Daoy (cell line): ENCODE results near the gene BCO2. TPM values are rescaled to one million over a fixed set of nuclear protein-coding genes. Genes with fewer than 3 reads are reported as not detected.
A peak's percentile ranks its signal among the peaks of the same experiment; 100 is the strongest.
"Not testable (repeated sequence)": the region's sequence is repeated elsewhere in the genome, so short reads cannot be mapped to it uniquely, and the experiment has no call there.

Source experiments
- DNase-seq: peaks from one replicate; pipeline ENCODE4 v3.0.0-alpha.2; 2015; ENCODE audit warnings: low read depth
- total RNA-seq: library from RNA; depleted of rRNA; stranded (reverse); fragments of >200 nt; shearing (Covaris generic); gene quantifications from 2 replicates; pipeline ENCODE4 v1.2.3, GENCODE V29; 2014

The BCO2 gene
- total RNA-seq, 1 experiment from 2014 or later = 0.11 TPM

- no peak for DNase-seq
These were observed 8.8 kb upstream of the BCO2 start for GRCh38 chr11:112166562-112166961.

DNA sequence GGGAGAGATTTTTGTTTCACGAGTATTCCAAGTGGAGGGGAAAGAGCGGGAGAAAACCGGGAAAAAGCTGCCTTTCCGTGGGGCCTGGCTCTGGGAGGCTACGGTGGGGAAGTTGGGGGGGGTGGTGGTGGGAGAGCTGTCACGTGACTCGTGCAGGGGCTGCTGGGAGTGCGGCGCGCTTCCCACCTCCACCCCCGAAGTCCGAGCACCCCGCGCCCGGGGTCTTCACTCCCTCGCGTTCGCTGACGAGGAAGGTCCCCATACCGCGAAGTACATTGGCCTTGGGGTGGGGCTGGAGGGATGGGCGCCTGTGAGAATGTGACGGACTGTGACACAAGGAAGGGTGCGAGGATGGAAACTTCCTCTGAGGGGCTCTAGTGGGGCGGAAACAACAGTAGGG, 8.2 kb upstream of the BCO2 start, which contains the start of gene TEX12:
TEX12 (plus strand) TSS at position 228 of the 400 bp plus-strand sequence. CDS start 1,897 bp downstream, outside the sequence.
- DNase-seq = no peak

DNA sequence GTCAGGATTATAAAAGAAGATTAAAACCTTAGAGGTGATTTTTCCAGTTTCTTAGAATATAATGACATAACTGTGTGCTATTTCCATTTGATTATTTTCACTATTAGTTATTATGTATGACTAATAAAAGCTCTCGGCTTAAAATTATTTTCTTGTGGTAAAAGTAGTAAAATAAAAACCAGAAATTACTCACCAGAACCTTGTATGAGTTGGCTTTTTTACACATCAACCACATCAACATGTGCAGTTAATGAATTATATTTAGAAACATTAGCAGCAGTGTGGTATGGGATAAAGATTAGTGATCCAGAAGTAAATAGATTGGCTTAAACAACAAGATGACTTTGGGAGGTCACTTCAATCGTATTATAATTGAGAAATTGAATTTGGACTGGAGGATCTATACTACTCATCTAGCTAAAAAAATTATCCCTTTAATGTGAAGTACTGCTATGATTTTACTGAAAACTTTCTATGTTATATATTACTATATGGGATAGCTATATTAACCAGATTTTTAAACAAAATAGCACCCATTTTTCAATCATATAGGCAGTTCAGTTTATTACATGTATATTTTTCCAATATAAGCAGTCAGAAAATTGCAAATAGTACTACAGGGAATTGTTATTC, 2.8 kb upstream of the BCO2 start:
- no peak for DNase-seq

GRCh38 chr11:112173152-112173551, 2.2 kb upstream of the BCO2 start:
- no peak for DNase-seq

DNA sequence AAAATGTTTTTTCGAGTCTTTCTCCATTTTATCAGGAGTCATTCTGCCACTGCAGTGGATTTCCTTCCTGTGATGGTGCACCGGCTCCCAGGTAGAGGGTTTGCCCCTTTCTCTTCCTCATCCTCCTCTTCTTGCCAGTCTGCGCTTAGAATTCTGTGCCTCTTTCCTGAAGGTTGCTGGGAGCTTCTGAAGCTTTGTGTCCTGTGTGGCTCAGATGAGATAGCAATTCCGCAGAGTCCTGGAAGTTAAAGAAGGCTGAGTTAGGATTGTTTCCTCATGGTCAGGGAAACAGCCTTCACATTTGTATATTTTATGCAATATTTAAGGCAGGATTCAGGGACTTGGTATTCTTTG, 264 bp downstream of the BCO2 start:
- no peak for DNase-seq

- no peak for DNase-seq
These were observed 765 bp downstream of the BCO2 start for GRCh38 chr11:112176077-112176476.

DNA sequence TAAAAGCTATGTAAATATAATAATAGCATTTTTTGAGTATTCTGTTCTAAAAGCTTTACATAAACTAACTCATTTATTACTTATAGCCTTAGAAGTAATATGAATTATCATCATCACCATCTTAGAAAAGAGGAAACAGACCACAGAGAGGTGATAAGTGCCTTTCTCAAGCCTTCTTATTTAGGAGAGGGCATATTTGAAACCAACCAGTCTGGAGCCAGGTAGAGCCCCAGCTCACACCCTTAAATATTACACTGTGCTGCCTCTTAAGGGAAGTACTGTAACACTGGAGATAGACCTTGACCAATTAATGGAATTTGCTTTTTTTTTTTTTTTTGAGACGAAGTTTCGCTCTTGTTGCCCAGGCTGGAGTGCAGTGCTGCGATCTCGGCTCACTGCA, 2.3 kb downstream of the BCO2 start:
- no peak for DNase-seq

DNA sequence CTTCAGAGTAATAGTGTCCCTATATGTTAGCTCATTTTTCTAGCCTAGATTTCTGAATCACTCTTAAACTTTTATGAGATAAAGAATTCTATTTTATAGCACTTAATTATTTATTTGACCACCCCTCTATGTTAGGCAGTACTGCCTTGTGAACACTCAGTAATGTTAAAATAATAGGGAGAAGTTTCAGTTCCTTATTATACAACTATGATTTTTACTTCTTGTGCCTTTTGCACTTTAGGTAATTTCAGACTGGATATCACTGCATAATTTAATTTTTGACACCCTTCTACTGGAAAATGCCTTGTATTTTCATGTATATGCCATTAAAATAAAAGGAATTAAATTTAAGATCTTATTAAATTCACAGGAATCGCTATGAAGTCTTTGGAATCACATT, 3.1 kb downstream of the BCO2 start:
- no peak for DNase-seq

- no peak for DNase-seq
These were observed 3.6 kb downstream of the BCO2 start for GRCh38 chr11:112178936-112179335.

GRCh38 chr11:112179601-112180000, 4.3 kb downstream of the BCO2 start:
- DNase-seq = no peak

DNA sequence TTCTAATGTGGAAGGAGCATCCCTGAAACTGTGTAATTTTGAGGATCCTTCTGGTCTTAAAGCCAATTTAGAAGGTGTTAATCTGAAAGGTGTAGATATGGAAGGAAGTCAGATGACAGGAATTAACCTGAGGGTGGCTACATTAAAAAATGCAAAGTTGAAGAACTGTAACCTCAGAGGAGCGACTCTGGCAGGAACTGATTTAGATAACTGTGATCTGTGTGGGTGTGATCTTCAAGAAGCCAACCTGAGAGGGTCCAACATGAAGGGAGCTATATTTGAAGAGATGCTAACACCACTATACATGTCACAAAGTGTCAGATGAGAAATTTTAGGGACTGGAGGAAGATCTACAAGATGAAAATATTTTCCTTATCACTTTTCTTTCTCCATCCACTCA, 7.6 kb downstream of the BCO2 start:
- DNase-seq = no peak

- no peak for DNase-seq
These were observed 10.6 kb downstream of the BCO2 start for GRCh38 chr11:112185883-112186282.

- DNase-seq = no peak
These were observed 11.0 kb downstream of the BCO2 start for GRCh38 chr11:112186304-112186703.

DNA sequence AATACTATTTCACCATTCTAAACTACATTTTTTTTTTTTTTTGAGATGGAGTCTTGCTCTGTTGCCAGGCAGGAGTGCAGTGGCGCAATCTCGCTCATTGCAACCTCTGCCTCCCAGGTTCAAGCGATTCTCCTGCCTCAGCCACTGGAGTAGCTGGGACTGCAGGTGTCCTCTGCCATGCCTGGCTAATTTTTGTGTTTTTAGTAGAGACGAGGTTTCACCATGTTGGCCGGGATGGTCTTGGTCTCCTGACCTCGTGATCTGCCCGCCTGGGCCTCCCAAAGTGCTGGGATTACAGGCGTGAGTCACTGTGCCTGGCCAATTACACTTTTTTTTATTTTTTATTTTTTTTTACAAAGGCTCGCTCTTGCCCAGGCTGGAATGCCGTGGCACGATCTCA, 19.8 kb downstream of the BCO2 start:
- DNase-seq = peak; percentile 6

GRCh38 chr11:112195951-112196351, 20.6 kb downstream of the BCO2 start:
- no peak for DNase-seq

DNA sequence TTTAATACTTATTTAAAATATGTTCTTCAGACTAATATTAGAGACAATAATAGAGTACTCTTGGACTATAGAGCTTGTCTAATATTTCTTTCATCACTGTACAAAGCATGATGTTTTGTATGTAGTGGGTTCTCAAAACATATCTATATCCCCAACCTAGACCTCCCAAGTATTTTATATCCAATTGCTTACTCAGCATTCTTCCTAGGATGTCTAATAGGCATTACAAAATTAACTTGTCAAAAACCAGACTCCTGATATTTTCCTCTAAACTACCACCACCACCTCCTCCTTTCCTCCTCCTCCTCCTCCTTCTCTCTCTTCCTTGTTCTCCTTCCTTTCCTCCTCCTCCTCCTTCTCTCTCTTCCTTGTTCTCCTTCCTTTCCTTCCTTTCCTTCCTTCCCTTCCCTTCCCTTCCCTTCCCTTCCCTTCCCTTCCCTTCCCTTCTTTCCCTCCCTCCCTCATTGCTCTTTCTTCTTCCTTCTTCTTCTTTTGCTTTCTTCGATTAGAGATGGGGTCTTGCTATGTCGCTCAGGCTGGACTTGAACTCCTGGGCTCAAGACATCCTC, 21.3 kb downstream of the BCO2 start:
- DNase-seq = no peak

GRCh38 chr11:112199101-112199500, 23.8 kb downstream of the BCO2 start:
- DNase-seq = not testable (repeated sequence)

GRCh38 chr11:112200252-112200651, 24.9 kb downstream of the BCO2 start:
- DNase-seq = no peak

- DNase-seq = no peak
These were observed 30.8 kb downstream of the BCO2 start for GRCh38 chr11:112206071-112206470.

GRCh38 chr11:112210890-112211289, 35.6 kb downstream of the BCO2 start:
- no peak for DNase-seq

DNA sequence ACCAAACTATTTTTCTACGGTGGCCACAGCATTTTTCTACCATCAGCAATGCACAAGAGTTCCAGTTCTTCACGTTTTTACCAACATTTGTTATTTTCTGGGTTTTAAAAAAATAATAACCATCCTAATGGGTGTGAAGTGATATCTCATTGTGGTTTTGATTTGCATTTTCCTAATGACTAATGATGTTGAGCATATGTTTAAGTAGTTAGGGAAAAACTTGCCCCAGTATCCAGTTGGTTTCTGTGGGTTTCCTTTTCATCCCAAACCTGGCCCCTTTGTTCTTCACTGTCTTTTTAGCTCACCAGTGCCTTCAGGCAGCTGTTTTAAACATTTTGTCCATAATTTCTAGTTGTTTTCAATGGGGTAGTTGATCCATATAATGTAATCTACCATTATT, 36.2 kb downstream of the BCO2 start:
- no peak for DNase-seq

- DNase-seq = no peak
These were observed 37.0 kb downstream of the BCO2 start for GRCh38 chr11:112212290-112212689.

GRCh38 chr11:112212710-112213109, 37.4 kb downstream of the BCO2 start:
- DNase-seq = no peak

GRCh38 chr11:112213753-112214152, 38.4 kb downstream of the BCO2 start:
- DNase-seq = no peak
